GM19043 (cell line): ENCODE results near the gene CECR2.

Experiments used
- ATAC-seq: cut with Tn5 transposase; IDR thresholded peaks from one replicate; pipeline ENCODE4 v1.9.1; 2021; ENCODE audit warnings: low read depth; ENCODE audit not compliant: unreplicated experiment

Gene CECR2

GRCh38 chr22:17443405-17444203, 74.3 kb downstream of the CECR2 start:
- ATAC-seq: no peak

- no peak for ATAC-seq
These were observed 74.9 kb downstream of the CECR2 start for GRCh38 chr22:17444204-17444504.

DNA sequence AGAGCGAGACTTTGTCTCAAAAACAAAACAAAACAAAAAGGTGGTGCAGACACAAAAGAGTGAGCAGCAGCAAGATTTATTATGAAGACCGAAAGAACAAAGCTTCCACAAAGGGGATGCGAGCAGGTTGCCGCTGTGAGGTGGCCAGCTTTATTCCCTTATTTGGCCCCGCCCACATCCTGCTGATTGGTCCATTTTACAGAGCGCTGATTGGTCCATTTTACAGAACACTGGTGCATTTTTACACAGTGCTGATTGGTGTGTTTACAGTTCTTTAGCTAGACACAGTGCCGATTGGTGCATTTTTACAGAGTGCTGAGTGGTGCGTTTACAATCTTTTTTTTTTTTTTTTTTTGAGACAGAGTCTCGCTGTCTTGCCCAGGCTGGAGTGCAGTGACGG, 77.4 kb downstream of the CECR2 start:
- no peak for ATAC-seq

- ATAC-seq: no peak
These were observed 82.1 kb downstream of the CECR2 start for GRCh38 chr22:17451316-17451715.

- no peak for ATAC-seq
These were observed 91.6 kb downstream of the CECR2 start for GRCh38 chr22:17460895-17461294.

DNA sequence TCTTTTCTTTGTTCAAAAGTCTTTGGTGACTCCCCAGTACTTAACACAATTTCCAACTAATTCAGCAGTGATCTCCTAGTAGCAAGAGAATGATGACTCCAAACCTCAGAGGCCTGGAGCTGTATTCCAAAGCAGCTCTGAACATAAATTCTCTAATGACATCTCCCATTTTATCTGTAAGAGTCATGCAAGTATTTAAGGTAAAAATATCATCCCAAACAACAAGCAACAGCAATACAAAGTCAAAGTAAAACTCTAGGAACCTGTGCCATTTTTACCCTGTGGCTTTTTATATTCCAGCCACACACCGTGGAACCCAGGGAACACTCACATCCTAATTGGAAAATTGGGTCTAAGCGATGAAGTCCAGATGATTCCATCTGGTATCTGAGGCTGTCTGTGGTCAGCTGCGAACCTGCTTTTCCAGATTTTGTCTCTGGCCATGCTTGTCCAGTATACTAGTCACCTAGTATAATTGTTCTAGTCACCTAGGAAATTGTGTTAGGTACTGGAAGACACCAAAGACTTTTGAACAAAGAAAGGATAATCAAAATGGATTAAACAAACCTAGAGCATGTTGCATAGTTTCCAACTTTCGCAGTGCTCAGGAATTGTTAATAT, 101.7 kb downstream of the CECR2 start:
- no peak for ATAC-seq

DNA sequence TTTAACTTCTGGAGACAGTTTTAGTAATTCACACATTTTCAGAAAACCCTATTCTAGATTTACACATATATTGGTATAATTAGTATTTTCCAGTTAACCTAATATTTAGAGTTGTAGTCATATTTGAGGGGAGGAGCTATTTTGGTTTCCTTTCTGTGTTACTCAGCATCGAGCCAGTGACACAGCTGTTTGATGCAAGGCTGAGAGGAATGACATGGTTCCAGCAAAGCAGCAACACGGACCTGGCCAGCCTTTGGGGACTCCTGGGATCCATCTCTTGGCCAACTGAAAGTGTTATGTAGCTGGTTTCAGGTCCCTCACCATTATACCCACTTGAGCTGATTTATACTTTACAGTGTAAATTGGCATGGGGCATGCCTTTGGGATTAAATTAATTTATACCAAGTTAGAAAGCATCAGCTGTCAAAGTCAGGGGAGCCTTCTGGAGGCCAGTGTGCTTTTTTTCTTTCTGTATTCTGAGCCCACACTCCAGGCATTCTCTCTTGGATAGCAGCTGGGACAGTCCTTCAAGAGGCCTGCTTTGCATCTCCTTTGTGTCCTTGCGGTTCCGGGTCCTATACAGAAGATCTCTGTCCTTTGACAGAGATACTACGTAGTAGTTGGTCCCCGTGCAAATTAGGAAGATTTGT, 102.8 kb downstream of the CECR2 start:
- ATAC-seq: no peak

DNA sequence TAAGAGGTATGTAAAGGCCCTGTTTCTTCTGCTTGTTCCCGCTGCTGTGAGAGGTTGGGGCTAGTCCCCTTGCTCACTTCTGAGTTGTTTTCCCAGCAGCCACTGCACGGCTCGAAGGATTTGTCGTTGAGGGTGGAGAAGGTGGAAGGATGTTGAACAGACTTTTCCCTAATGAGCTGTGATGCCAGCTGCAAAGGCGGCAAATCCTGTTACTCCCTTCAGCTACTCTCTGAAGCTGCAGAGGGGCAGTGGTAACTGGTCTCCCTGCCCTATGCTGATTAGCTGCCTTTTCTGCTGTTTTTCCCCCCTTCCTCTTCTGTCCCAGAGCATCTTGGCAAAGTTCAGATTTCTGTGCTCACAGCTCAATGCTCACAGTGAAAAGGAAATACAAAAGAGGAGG, 103.7 kb downstream of the CECR2 start:
- no peak for ATAC-seq

DNA sequence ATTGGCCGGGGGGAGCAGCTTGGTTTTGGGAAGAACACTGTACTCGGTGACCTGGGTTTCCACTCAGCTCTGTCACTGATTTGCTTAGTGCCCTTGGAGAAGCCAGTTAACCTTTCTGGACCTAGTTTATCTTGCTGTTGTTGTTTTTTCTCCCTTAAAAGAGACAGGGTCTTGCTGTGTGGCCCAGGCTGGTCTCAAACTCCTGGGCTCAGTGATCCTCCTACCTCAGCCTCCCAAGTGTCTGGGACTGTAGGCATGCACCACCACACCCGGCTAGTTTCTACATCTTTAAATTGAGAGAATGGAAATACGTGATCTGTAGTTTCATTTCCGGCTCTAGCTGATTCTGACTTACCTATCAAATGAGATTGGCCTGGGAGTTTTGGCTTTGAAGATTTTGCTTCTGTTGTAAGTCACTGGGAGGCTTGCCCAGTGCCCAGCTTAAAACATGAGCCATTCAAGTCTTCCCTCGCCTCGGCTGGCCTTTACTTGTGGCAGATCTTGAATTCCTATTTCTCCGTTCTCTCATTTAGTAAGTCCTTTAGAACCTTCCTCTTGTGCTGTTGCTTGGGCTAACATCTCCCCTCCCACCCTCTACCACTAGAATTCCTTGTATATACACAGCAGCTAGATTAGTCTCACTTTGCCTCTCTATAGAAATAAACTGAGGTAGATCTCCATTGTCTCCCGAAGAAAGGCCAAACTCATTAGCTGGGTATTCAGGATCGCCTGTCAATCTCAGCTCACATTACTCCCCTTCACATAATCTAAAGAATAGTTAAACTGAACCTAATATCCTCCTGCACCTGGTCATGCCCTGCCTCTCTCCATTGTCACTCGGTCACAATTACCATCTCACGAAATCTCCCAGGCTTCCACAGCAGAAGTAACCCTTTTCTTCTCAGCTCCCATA, 106.3 kb downstream of the CECR2 start:
- ATAC-seq: no peak

GRCh38 chr22:17476838-17477237, 107.6 kb downstream of the CECR2 start:
- ATAC-seq: no peak

DNA sequence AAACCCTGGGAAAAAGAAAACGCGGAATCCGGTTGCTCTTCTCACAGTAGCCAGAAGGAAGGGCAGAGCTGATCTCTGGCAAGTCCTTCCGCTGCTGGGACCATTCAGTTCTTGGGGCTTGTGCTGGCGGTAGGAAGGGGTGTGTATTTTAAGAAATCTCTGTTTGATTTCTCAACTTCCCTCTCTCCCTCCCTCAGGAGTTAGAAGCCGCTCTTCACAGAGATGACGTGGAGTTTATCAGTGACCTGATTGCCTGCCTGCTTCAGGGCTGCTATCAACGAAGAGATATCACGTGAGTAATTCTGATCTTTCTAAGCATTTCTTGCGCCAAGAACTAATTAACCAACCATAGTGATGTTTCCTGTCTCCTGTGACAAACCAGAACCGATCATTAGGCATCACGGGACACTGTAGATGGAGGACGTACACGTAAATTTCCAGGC, 108.2 kb downstream of the CECR2 start:
- no peak for ATAC-seq

DNA sequence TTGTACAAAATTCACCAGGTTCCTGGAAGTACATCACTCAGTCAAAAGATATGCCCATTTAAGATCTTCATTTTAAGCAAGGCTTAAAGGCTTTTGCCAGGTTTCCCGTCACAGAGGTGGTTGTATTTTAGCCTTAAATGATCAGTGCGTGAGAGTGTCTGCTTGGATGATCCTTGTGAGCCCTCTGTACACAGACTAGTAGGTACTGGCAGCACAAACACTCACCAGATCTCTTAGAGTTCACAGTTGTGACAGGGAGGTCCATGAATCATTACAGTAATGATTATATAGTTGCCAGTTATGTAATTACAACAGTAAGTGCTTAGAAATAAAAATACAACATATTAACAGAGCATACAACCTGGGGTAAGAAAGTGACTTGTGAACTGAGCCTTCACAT, 109.9 kb downstream of the CECR2 start:
- no peak for ATAC-seq

- no peak for ATAC-seq
These were observed 112.2 kb downstream of the CECR2 start for GRCh38 chr22:17481424-17481823.

DNA sequence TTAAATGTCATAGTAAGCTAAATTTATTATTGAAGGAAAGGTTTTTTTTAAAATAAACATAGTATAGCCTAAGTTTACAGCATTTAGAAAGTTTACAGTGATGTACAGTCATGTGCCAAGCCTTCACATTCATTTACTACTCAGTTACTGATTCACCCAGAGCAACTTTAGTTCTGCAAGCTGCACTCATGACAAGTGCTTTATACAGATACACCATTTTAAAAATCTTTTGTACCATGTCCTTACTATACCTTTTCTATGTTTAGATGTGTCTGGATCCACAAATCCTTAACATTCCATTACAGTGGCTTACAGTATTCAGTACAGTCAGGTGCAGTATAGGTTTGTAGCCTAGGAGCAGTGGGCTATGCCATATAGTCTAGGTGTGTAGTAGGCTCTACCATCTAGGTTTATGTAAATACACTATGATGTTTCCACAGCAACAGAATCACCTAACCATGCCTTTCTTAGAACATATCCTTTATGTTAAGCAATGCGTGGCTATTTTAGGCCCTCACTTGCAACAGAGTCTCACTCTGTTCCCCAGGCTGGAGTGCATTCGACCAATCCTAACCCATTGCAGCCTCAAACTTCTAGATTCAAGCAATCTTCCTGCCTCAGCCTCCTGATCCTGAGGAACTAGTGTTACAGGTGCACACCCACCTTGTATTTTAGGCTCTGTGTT, 114.6 kb downstream of the CECR2 start:
- no peak for ATAC-seq

GRCh38 chr22:17484608-17485007, 115.3 kb downstream of the CECR2 start:
- ATAC-seq: no peak

DNA sequence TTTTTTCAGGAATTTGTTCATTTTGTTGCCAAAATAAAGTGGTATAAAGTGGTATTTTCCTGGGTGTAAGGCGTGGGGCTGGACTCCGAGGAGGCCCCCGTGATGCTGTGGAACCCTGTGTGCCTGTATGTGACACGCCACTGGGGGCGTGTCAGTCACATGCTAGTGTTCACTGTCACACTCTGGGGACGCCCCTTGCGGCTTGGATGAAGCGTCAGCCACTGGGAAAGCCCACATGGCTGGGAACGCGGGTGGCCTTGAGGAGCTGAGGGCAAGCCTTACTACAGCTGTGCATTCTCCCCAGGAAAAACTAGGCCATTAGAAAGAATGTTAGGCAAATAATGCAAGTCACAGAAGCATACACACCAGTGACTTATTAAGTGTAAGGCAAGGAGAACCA, 117.1 kb downstream of the CECR2 start:
- ATAC-seq: no peak

DNA sequence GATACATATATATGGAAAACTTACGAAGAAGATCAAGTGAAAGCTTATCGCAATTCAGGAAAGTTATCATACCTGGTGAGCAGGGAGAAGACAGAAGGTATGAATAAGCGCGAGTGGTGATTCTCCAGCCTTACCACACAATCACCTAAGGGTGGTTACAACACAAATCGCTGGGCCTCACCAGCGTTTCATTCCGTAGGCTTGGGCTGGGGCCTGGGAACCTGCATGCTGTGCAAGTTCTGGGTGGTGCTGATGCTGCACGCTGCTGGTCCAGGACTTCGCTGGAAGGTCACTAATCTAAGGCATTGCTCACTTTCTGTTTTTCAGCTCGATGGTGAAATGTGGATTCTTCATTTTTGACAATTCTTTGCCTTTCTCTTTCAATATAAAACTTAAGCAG, 117.5 kb downstream of the CECR2 start:
- ATAC-seq: no peak

DNA sequence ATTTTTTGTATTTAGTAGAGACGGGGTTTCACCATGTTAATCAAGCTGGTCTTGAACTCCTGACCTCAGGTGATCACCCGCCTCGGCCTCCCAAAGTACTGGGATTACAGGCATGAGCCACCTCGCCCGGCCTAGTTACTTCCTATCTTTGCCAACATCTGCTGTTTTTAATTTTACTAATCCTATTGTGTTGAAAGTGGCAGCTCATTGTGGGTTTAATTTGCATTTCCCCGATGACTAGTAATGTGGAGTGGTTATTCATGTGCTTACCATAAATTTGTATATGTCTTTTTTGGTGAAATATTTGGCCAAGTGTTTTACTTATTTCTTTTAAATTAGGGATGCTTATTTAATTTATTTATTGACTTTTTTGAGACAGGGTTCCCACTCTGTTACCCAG, 119.8 kb downstream of the CECR2 start:
- no peak for ATAC-seq

DNA sequence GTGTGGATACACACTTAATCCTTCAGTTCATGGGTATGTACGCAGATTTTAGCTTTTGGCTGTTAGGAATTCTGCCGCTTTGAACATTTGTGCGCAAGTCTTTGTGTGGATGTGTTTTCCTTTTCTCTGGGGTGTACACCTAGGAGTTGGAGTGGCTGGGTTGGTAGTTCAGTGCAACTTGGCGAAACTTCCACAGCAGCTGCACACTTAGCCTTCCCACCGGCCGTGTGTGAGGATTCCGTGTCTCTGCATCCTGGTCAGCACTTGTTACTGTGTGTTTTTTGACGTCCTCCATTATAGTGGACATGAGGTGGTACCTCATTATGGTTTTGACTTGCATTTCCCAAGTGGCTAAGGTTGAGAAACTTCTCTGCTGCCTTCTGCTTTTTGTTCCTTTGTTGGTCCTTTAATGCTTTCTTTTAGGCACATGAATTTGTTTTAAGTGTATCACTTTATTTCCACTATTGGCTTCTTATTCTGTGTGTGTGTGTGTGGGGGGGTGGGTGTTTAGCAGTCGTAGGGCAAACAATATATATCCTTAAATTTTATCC, 121.9 kb downstream of the CECR2 start:
- no peak for ATAC-seq

DNA sequence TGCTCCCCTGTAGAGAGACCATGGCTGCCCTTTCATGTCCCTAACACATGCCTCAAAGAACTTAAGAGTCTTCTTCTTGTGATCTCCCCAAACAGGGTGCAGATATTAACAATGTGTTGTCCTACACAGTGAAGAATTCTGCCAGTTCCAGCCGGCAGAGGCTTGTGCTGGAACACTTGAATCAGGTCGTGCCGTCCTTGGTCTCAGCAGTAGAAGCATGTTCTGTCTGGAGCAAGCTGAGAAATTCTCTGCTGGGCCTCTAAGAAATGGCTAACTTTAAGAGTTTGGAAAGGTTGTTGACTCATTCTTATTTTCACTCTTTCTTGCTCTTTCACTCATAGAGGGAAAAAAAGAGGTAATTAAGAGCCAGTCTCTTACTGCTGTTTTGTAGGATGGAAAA, 123.0 kb downstream of the CECR2 start:
- ATAC-seq: no peak
